Right lobe of liver (tissue), 4 donors: Measurements from ENCODE around the gene CALCOCO2.

ENCODE experiments used
- POLR2A ChIP-seq: fragments of 450-650 bp; IDR thresholded peaks from one replicate; pipeline ENCODE4 v1.6.1; 2017; ENCODE audit warnings: antibody characterized with exemption, mild to moderate bottlenecking
- TF ChIP-seq, protein P1 (sequence below), 4 donors: fragments of 200-600 bp in 3 of 4; fragments of 450-650 bp in 1 of 4; IDR thresholded peaks; one replicate each; pipeline versions ENCODE4 v1.5.1 to v1.8.0; 2016 to 2022; ENCODE audit warnings: antibody characterized with exemption in 4 of 4, mild to moderate bottlenecking in 2 of 4
- donor health status: DM: no; HTN: no; CAD: no.
- donor health status: DM: no; HTN: no; CAD: no.
- donor health status: DM: no; HTN: yes; CAD: no.

DNA sequence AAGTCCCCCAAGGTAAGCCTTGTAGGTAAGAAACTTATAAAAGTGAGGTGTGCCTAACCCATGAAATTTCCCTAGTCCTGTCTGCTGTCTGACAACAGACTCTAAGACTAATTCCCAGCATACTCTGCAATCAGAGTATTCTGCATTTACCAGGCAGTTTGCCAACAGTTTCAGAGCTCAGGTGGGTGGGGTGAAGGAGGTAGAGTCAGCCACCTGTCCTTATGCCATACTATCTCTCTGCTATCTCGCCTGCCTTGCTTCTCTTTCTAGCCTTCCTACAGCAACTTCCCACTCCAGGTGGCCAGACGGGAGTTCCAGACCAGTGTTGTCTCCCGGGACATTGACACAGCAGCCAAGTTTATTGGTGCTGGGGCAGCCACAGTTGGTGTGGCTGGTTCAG, 64.1 kb downstream of the CALCOCO2 start:
- TF ChIP-seq POLR2A, result no peak
- TF ChIP-seq, protein P1, sequence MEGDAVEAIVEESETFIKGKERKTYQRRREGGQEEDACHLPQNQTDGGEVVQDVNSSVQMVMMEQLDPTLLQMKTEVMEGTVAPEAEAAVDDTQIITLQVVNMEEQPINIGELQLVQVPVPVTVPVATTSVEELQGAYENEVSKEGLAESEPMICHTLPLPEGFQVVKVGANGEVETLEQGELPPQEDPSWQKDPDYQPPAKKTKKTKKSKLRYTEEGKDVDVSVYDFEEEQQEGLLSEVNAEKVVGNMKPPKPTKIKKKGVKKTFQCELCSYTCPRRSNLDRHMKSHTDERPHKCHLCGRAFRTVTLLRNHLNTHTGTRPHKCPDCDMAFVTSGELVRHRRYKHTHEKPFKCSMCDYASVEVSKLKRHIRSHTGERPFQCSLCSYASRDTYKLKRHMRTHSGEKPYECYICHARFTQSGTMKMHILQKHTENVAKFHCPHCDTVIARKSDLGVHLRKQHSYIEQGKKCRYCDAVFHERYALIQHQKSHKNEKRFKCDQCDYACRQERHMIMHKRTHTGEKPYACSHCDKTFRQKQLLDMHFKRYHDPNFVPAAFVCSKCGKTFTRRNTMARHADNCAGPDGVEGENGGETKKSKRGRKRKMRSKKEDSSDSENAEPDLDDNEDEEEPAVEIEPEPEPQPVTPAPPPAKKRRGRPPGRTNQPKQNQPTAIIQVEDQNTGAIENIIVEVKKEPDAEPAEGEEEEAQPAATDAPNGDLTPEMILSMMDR (IDR thresholded peaks at IDR 0.05), result no peak
